Ascending aorta (tissue), 2 donors: ENCODE data around the gene DVL3. TPM values are rescaled to one million over a fixed set of nuclear protein-coding genes. Genes with fewer than 3 reads are reported as not detected.

Source experiments
- DNase-seq, 2 donors: peaks; one replicate each; pipeline ENCODE4 v3.0.0-alpha.2; 2019; ENCODE audit warnings: low spot score in 2 of 2
- H3K27ac ChIP-seq, 2 donors: fragments of 200-600 bp; sonication (generic); one replicate each; pipeline ENCODE4 v1.5.1; 2016 to 2017; ENCODE audit warnings: mild to moderate bottlenecking in 1 of 2
- H3K27me3 ChIP-seq: fragments of 200-600 bp; sonication (generic); one replicate; pipeline ENCODE4 v1.5.1; 2017
- H3K36me3 ChIP-seq, 2 donors: fragments of 200-600 bp; sonication (generic); one replicate each; pipeline ENCODE4 v1.5.1; 2016
- H3K4me1 ChIP-seq, 2 donors: fragments of 200-600 bp; sonication (generic); one replicate each; pipeline ENCODE4 v1.5.1; 2016 to 2017; ENCODE audit warnings: mild to moderate bottlenecking in 1 of 2
- H3K4me3 ChIP-seq, 2 donors: fragments of 200-600 bp; sonication (generic); one replicate each; pipeline ENCODE4 v1.5.1; 2016 to 2017; ENCODE audit warnings: mild to moderate bottlenecking in 1 of 2
- H3K9me3 ChIP-seq, 2 donors: fragments of 200-600 bp; sonication (generic); one replicate each; pipeline ENCODE4 v1.5.1; 2016
- CTCF ChIP-seq, 3 experiments: fragments of 200-600 bp in 2 of 3; fragments of 450-650 bp in 1 of 3; sonication (generic) in 2 of 3; IDR thresholded peaks; one replicate each; pipeline ENCODE4 v1.5.1; 2016 to 2019; ENCODE audit warnings: antibody characterized with exemption in 3 of 3, mild to moderate bottlenecking in 1 of 3, moderate library complexity in 1 of 3
- intact Hi-C: fragments of 100-400 bp; cut with DNase I; formaldehyde crosslinking; loops from one replicate; pipeline ENCODE4 v1.15.1; 2023
- total RNA-seq: library from RNA; depleted of rRNA; stranded (reverse); fragments of >200 nt; gene quantifications from one replicate; pipeline ENCODE4 v1.1.0, GENCODE V29; 2016

Gene DVL3
- total RNA-seq, 1 donor from 2014 or later = 36.6 TPM

- Histone ChIP-seq H3K36me3 (peaks cover 69 to 70% of the 10 kb centered on the region in 2 donors), H3K27ac (no peak overlapping the region)
- no peak for TF ChIP-seq CTCF (IDR thresholded peaks at IDR 0.05)
Observed at GRCh38 chr3:184180165-184180564, 25.0 kb downstream of the DVL3 start.

GRCh38 chr3:184181596-184181995, 26.4 kb downstream of the DVL3 start:
- Histone ChIP-seq H3K27ac (no peak overlapping the region), H3K4me1 (peaks cover 7 to 15% of the 10 kb centered on the region in 2 donors), H3K27me3 (no peaks in the 10 kb centered on the region), H3K4me3 (no peak overlapping the region), H3K36me3 (peaks cover 69 to 70% of the 10 kb centered on the region in 2 donors), H3K9me3 (no peaks in the 10 kb centered on the region)
- intact Hi-C loops = no loop called here
- TF ChIP-seq CTCF (IDR thresholded peaks at IDR 0.05) = no peak
- no peak for DNase-seq

More at GRCh38 chr3:184180165-184180564, 25.0 kb downstream of the DVL3 start:
- Histone ChIP-seq H3K4me3 (no peak overlapping the region), H3K27me3 (no peaks in the 10 kb centered on the region), H3K4me1 (peaks cover 7 to 19% of the 10 kb centered on the region in 2 donors), H3K9me3 (no peaks in the 10 kb centered on the region)
- peak in 1 of 2 donors; percentile 60 for DNase-seq
- intact Hi-C loops = no loop called here

GRCh38 chr3:184183679-184184078, 28.5 kb downstream of the DVL3 start:
- Histone ChIP-seq H3K4me1 (peaks cover 0 to 16% of the 10 kb centered on the region in 2 donors), H3K27ac (no peak overlapping the region), H3K9me3 (no peaks in the 10 kb centered on the region), H3K27me3 (no peaks in the 10 kb centered on the region), H3K36me3 (peaks cover 58 to 66% of the 10 kb centered on the region in 2 donors), H3K4me3 (no peak overlapping the region)
- intact Hi-C loops = loop anchor here (2.0 kb wide), 1 partner anchor 49 kb away; the partner anchor contains the start of gene EIF2B5
- TF ChIP-seq CTCF (IDR thresholded peaks at IDR 0.05) = no peak
- no peak for DNase-seq

GRCh38 chr3:184184546-184185230, 29.5 kb downstream of the DVL3 start:
- Histone ChIP-seq H3K36me3 (peaks cover 58 to 66% of the 10 kb centered on the region in 2 donors), H3K9me3 (no peaks in the 10 kb centered on the region)
- TF ChIP-seq CTCF (IDR thresholded peaks at IDR 0.05) = no peak

GRCh38 chr3:184185461-184186183, 30.4 kb downstream of the DVL3 start:
- TF ChIP-seq CTCF (IDR thresholded peaks at IDR 0.05) = no peak
- H3K4me1 ChIP-seq = peaks cover 0 to 16% of the 10 kb centered on the region in 2 donors
- no peaks in the 10 kb centered on the region for H3K27me3 ChIP-seq
- H3K9me3 ChIP-seq = no peaks in the 10 kb centered on the region
- H3K27ac ChIP-seq = peak overlapping the region; percentile 87 to 93
- intact Hi-C loops = loop anchor here (1.0 to 5.0 kb wide), 8 partner anchors 9 to 177 kb away; partner anchors contain the start of genes ABCC5, CLCN2, EEF1AKMT4 and EIF2B5
- peak; percentile 98 to 100 for DNase-seq
- H3K36me3 ChIP-seq = peaks cover 58 to 66% of the 10 kb centered on the region in 2 donors
- peak overlapping the region; percentile 91 to 97 for H3K4me3 ChIP-seq

More at GRCh38 chr3:184184546-184185230, 29.5 kb downstream of the DVL3 start:
- Histone ChIP-seq H3K27ac (peak overlapping the region; percentile 87 to 93), H3K27me3 (no peaks in the 10 kb centered on the region), H3K4me3 (no peak overlapping the region), H3K4me1 (peaks cover 0 to 16% of the 10 kb centered on the region in 2 donors)
- intact Hi-C loops = loop anchor here (1.0 to 5.0 kb wide), 5 partner anchors 28 to 178 kb away; partner anchors contain the start of genes ABCC5, CLCN2, EIF2B5 and FAM131A
- DNase-seq = no peak
